Amniotic epithelial cell (primary cell): Measurements from ENCODE around the gene HEXIM1.

Experiments
- DNase-seq: peaks from one replicate; pipeline ENCODE4 v3.0.0-alpha.2; 2010; ENCODE audit warnings: low read depth

The HEXIM1 gene

GRCh38 chr17:45172541-45173286 is 24.4 kb downstream of the HEXIM1 start:
- DNase-seq: peak; percentile 49

GRCh38 chr17:45175759-45176115 is 27.5 kb downstream of the HEXIM1 start:
- DNase-seq: no peak

- no peak for DNase-seq
These were observed 29.3 kb downstream of the HEXIM1 start for GRCh38 chr17:45177563-45177962.

- no peak for DNase-seq
These were observed 35.9 kb downstream of the HEXIM1 start for GRCh38 chr17:45184144-45184543.

- no peak for DNase-seq
These were observed 38.6 kb downstream of the HEXIM1 start for GRCh38 chr17:45186801-45187354.

GRCh38 chr17:45189009-45189408 is 40.7 kb downstream of the HEXIM1 start:
- DNase-seq: no peak

- DNase-seq: no peak
These were observed 42.4 kb downstream of the HEXIM1 start for GRCh38 chr17:45190503-45191255.

- no peak for DNase-seq
These were observed 47.1 kb downstream of the HEXIM1 start for GRCh38 chr17:45195424-45195823.

- no peak for DNase-seq
These were observed 48.8 kb downstream of the HEXIM1 start for GRCh38 chr17:45197108-45197507.

GRCh38 chr17:45197555-45198334 is 49.5 kb downstream of the HEXIM1 start:
- DNase-seq: peak; percentile 76

GRCh38 chr17:45200701-45201100 is 52.4 kb downstream of the HEXIM1 start:
- DNase-seq: peak; percentile 24

- no peak for DNase-seq
These were observed 53.2 kb downstream of the HEXIM1 start for GRCh38 chr17:45201457-45201856.
